ENCODE measurements around the gene RNF223.

Gene RNF223

GRCh38 chr1:1055841-1056736 lies 18.0 kb downstream of the RNF223 start:
- DNase-seq (ENCODE audit: low spot score) = no peak
- in situ Hi-C loops (cut with MboI; ENCODE audit: low sequenced_read_pairs, unreplicated experiment) = no loop called here
- no peak for TF ChIP-seq CTCF (IDR thresholded peaks at IDR 0.05; ENCODE audit: borderline replicate concordance, control extremely low read depth, extremely low read depth, insufficient read depth, missing control alignments)

GRCh38 chr1:1054971-1055370 lies 19.1 kb downstream of the RNF223 start:
- DNase-seq (ENCODE audit: low spot score) = no peak
- no peak for TF ChIP-seq CTCF (IDR thresholded peaks at IDR 0.05; ENCODE audit: borderline replicate concordance, control extremely low read depth, extremely low read depth, insufficient read depth, missing control alignments)
- in situ Hi-C loops (cut with MboI; ENCODE audit: low sequenced_read_pairs, unreplicated experiment) = no loop called here

- no peak for TF ChIP-seq CTCF (IDR thresholded peaks at IDR 0.05; ENCODE audit: borderline replicate concordance, control extremely low read depth, extremely low read depth, insufficient read depth, missing control alignments)
- in situ Hi-C loops (cut with MboI; ENCODE audit: low sequenced_read_pairs, unreplicated experiment) = no loop called here
- no peak for DNase-seq (ENCODE audit: low spot score)
These were observed 19.9 kb downstream of the RNF223 start for GRCh38 chr1:1054099-1054700.

- TF ChIP-seq CTCF (IDR thresholded peaks at IDR 0.05; ENCODE audit: borderline replicate concordance, control extremely low read depth, extremely low read depth, insufficient read depth, missing control alignments) = no peak
- no peak for DNase-seq (ENCODE audit: low spot score)
- in situ Hi-C loops (cut with MboI; ENCODE audit: low sequenced_read_pairs, unreplicated experiment) = no loop called here
These were observed 20.4 kb downstream of the RNF223 start for GRCh38 chr1:1053682-1054081.

GRCh38 chr1:1053022-1053421 lies 21.1 kb downstream of the RNF223 start:
- no peak for TF ChIP-seq CTCF (IDR thresholded peaks at IDR 0.05; ENCODE audit: borderline replicate concordance, control extremely low read depth, extremely low read depth, insufficient read depth, missing control alignments)
- in situ Hi-C loops (cut with MboI; ENCODE audit: low sequenced_read_pairs, unreplicated experiment) = no loop called here

GRCh38 chr1:1052003-1052840 lies 21.9 kb downstream of the RNF223 start:
- no peak for DNase-seq (ENCODE audit: low spot score)
- in situ Hi-C loops (cut with MboI; ENCODE audit: low sequenced_read_pairs, unreplicated experiment) = no loop called here
- no peak for TF ChIP-seq CTCF (IDR thresholded peaks at IDR 0.05; ENCODE audit: borderline replicate concordance, control extremely low read depth, extremely low read depth, insufficient read depth, missing control alignments)

More at GRCh38 chr1:1053022-1053421, 21.1 kb downstream of the RNF223 start:
- no peak for DNase-seq (ENCODE audit: low spot score)
